Right ventricle myocardium superior (tissue), 1 donor: Measurements from ENCODE around the gene GDA. TPM values are rescaled to one million over a fixed set of nuclear protein-coding genes. Genes with fewer than 3 reads are reported as not detected.

Experiments used
- ATAC-seq: fragments of 200-7000 bp; cut with Tn5 transposase; one replicate; pipeline ENCODE4 v1.9.1; 2020; ENCODE audit warnings: mild to moderate bottlenecking; ENCODE audit not compliant: poor library complexity
- DNase-seq: peaks from one replicate; pipeline ENCODE4 v3.0.0-alpha.2; 2020
- intact Hi-C: fragments of 100-400 bp; cut with DNase I; formaldehyde crosslinking; loops from one replicate; pipeline ENCODE4 v1.11.2; 2022
- total RNA-seq: library from RNA; stranded (reverse); fragmentation: NEBNext Ultra II Directional; extraction: Animal tissue kit (Norgen Biotek cat#: 25700); gene quantifications from one replicate; pipeline ENCODE4 v1.2.1, GENCODE V29; 2021
- donor health status: DM: no; HTN: yes; CAD: no; lungs with severe emphysema.

Gene GDA
- total RNA-seq, 1 donor from 2014 or later = 2.9 TPM

DNA sequence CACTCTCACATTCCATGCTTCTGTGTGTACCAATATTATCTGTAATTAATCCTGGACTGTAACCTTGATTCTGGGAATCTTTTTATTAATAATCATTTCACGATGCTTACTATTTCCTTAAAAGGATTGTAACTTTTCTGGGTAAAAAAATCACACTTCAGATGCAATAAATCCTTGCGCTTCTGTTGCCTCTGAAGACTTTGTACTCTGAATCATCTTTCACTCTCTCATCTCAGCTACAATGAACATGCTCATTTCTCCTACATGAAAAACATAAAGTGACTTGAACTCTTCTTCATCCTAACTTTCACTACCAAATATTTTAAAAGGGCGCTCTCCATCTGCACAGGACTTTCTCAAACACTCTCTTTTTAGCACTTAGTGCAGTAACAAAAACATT is 50.0 kb downstream of the GDA start:
- ATAC-seq (no peak), DNase-seq (no peak)
- intact Hi-C loops = no loop called here

DNA sequence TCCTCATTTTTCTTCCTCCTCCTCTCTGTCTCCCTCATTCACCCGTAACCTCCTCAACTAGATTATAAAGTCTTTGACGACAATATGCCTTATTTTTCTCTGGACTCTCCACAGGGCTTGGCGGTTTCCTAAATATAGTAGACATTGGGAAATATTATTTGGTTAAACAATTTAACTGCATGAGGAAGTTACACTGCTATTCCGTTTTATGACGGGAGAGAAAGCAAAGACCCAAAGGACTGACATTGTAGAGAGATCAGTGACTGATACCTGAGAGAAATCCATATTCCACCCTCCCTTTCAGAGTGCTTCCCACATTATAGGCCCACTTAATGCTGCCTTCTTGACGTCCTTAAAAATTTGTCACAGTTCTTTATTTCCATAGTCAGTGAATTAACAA is 51.2 kb downstream of the GDA start:
- ATAC-seq (no peak), DNase-seq (no peak)
- intact Hi-C loops = no loop called here

DNA sequence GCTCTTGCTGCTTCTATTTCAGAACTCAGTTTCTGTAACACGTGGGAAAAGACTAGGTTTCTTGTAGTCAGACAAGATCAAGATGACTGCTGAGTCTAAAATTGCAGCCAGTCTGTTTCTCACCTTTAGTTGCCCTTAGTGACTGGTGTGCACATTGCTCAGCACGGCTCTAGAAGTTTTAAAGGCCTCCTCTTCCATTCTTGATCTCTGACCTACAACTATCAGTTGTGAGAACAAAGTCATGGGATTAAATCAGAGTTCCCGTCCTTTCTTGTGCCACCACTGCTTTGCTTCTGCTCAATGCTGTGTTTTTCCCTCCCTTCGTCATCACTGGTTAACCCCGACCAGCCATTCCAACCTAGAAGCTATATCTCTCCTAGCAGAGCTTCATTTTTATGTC is 52.8 kb downstream of the GDA start:
- ATAC-seq = no peak
- no peak for DNase-seq
- intact Hi-C loops = no loop called here

DNA sequence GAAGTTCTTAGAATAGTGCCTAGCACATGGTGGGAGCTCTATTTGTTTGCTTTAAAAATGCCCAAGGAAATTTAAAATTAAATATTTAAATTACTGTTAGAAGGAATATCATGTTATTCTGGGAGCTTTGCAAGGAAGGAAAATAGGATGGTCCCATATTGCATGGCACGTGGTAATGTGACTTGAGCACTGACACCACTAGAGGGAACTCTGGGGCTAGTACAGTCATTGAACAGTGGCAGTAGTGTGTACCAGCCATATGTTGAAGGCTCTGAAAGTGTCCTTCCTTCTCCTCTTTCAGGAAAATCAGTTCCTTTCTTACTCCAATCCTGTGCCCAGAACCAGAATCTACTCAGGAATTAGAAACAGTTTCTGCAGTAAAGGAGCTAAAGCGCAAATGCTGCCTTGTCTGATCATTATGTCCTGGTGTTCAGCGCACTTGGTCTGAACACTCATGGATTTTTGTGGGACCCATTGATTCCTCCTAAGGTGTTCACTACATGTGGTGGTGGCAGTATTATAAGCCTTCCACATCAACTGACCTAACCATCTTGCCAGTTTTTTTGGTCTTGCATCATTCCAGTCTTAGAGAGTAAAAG is 54.1 kb downstream of the GDA start:
- DNase-seq (no peak), ATAC-seq (no peak)
- intact Hi-C loops = no loop called here

DNA sequence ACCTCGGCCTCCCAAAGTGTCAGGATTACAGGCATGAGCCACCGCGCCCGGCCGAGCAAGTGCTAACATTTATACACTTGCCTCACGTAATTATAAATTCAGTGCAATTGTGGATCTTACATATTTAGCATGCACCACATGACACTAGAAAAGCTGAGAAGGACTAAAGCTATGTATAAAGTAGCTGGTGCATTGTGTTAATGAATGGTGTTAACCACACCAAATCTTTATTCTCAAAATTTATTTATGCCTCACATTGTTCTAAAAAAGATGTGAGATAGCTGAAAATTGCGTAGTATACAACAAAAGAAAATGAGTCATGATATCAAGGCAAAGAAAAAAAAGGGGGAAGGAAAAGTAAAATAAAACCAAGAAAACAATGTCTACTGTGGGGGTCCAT is 54.8 kb downstream of the GDA start:
- ATAC-seq = no peak
- intact Hi-C loops = no loop called here
- no peak for DNase-seq

DNA sequence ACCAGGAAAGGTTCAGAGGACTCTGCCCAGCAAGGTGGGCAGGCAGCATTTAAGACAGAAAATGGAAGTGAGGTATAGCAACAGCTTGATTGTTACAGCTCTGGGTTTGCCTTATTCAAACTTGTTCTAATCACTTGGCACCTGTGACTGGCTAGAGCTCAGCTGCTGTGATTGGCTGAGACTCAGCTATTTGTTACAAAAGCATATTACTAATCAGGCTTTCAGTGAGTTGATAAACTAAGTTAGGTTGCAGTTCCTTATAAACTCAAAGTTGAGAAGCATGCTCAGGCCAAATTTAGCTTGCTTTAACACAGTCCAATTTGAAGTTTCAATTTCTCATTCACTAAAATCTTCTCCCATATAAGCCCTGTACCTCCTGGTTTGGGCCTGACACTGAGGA is 56.3 kb downstream of the GDA start:
- intact Hi-C loops = no loop called here
- peak; percentile 78 for ATAC-seq
- DNase-seq = no peak

DNA sequence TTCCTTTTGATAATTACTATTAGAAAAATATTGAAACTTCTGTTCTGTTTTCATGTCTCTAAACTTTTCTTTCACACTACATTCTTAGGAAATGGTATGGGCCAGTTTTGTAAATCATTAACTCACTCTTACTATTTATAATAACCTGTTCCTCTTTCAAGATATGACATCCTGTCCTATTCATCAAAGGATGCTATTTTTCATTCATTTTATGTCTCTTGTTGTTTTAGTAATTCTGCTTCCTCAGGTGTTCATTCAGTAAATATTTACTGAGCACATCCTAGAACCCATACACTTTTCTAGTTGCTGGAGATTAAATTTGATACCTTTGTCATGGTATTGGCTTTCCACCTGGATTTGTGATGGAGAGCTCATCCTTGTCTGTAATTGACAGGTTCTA is 58.0 kb downstream of the GDA start:
- no peak for ATAC-seq
- DNase-seq = no peak
- intact Hi-C loops = no loop called here

DNA sequence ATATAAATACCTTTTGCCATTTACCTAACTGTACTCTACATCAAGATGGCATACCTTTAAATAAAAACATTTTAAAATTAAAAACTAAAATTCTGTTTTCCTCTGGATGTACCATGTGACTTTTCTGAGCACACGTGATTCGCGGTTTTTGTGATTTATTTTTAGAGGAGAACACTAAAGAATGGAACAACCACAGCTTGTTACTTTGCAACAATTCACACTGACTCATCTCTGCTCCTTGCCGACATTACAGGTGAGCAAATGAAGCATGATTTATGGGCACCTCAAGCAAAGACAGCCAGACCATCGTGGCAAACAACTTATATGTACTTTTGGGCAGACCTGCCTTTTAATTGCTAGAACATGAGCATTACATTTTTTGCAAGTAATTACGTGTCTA is 61.3 kb downstream of the GDA start:
- no peak for DNase-seq
- intact Hi-C loops = no loop called here
- ATAC-seq = no peak

DNA sequence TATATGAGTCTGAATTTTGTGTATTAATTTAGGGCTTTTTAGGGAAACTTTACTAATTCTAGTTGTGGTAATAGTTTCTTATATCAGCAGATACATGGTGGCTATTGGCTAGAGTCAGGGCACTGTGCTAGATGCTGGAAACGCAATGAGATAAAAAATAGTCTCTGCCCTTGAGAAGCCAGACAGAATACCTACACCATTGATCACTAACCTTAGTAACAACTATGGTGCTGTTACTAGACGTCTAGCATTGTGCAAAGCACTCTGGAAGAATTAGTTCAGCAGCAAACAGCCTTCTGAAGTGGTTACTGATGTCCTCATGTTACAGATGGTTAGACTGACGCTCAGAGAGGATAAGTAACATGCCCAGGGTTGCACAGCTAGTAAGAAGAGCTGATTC is 61.8 kb downstream of the GDA start:
- intact Hi-C loops = no loop called here
- DNase-seq (no peak), ATAC-seq (no peak)

DNA sequence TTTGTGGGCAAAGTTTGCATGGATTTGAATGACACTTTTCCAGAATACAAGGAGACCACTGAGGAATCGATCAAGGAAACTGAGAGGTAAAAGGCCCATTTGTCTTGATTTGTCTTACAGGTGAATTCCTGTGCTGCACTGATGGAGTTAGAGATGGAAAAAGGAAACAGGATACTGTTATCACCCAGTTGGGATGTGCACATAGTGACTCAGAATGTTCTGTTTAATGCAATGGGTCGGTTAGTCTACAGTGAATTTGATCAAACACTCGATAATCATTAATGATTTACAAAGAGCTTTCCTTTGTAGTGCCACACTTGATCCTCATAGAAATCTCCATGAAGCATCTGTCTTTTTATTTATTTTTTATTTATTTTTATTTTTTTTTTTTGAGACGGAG is 64.7 kb downstream of the GDA start:
- ATAC-seq (no peak), DNase-seq (no peak)
- intact Hi-C loops = no loop called here

DNA sequence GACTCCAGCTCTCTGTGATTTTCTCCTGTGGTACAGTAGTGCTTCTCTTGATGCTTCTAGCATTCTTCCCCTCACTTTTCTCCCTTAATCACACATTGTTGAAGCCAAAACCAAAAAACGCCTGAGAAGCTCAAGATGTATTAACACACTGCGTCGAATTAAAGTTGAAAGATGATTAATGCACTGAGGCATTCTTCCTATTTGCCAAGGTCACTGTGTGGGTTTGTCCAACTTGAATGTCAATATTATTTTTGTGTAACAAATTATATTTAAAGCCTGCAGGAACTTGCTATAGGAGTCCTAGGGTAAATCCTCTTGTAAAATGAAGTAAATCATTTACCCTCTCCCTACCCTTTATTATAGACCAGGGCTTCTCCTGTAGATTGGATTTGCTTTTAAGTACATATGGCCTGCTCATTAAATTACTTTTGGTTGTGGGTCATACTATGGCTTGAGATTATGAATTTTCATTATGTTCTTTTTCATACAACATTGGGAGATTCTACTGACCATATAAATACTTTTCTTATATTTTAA is 68.1 kb downstream of the GDA start:
- ATAC-seq = no peak

DNA sequence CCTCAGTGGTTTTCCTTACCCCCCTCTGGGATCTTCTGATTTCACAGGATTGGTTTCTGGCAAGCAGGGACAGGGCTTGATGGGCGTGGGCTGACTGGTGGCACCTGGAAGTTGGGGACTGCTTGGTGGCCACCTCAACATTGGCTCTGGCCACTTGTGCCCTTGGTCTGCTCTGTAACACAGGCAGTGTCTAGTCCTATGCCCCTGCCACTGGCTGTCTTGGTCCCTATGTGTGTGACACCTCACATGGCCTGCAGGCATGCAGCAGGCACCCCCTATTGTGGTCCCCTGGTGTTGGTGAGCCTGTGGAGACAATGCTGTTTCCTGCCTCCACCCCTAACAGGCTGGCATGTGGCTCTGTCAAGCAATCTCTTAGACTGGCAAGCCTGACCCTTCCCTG is 71.3 kb downstream of the GDA start:
- intact Hi-C loops = no loop called here
- ATAC-seq = no peak
- no peak for DNase-seq

More for the DNA sequence above, 68.1 kb downstream of the GDA start:
- no peak for DNase-seq
- intact Hi-C loops = no loop called here

DNA sequence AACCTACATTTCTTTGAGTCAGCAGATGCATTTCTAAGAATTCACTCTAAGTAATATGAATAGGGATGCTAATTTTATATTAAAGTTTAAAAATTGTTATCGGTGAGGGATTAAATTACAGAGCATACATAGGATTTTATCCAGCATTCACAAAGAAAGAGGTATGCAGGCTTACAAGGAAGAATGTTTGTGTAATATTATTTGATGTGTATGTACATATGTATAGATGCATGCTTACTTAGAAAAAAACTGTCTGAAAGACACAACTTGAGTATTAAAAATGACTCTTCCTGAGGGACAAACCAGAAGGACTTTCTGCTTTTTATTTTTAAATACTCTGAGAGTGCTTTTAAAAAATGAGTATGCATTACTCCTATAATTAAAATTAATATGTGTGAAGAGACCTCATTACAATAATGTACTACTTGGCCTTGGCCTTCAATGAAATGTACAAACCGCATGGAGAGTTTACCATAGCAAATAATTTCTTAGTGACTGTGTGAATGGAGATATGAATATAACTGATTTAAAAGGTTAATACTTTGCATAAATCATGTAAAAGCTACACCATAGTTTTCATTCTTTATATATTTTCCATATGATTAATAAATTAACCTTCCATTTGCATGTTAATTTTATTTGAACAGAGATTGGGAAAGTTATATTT is 77.0 kb downstream of the GDA start:
- no peak for ATAC-seq
- intact Hi-C loops = no loop called here
- no peak for DNase-seq

DNA sequence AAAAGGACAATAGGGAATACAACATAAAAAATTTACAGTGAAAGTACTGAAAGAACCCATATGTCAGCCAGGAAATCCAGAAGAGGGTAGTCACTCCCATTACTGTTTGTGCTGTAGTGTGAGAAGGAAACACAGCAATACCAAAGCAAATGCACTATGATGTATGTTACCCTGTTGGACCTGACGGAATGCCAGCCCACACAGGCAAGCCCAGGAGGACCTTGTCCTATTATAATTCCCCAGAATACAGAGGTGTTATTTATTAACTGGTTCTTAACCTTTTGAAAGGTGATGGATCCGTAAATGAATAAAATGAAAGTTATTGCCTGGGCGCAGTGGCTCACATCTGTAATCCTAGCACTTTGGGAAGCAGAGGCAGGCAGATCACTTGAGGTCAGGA is 79.0 kb downstream of the GDA start:
- intact Hi-C loops = no loop called here
- DNase-seq = no peak
- ATAC-seq = no peak

DNA sequence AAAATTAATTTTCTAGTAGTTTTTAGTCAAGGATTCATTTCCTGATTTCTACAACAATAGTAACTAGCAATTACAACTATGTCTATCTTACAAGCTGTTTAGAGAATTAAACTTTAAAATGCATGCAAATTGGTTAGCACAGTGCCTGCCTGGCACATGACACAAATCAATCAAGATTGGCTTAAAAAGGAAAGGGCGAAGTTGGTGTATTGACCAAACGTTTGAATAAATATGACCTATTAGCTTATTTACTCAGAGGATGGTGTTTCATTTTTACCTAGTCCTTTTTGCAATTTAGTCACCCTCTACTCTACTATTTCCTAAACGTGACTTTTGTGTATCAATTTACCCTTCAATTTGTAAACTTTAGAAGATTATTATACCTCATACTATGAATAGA is 83.5 kb downstream of the GDA start:
- ATAC-seq = no peak
- no peak for DNase-seq
- intact Hi-C loops = no loop called here

DNA sequence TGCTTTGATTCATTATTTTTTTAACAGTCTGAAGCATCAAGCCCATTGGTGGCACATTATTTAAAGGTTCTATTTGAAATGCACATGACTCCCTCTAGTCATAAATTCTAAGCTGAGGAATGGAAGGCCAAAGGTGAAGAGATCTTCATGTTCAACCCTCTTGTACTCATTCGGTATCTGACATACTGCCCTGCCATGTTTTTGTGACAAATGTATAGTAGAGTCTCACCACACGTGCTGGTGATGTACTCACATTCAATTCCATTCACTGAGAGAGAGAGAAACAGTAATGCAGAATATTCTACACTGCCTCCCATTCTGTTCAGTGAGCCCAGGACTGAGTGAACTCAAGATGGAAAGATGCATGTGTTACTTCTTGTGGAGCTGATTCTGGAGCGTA is 98.3 kb downstream of the GDA start:
- DNase-seq (no peak), ATAC-seq (no peak)
- intact Hi-C loops = no loop called here

DNA sequence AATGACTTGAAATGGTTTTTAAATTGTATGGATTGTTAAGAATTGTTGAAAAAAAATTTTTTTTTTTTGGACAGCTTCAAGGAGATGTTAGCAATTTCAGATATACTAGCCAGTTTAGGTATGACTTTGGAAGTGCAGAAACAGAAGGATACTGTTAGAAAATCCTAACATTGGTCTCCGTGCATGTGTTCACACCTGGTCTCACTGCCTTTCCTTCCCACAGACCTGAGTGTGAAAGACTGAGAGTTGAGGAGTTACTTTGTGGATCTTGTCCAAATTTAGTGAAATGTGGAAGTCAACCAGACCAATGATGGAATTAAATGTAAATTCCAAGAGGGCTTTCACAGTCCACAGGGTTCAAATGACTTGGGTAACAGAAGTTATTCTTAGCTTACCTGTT is 102.3 kb downstream of the GDA start:
- intact Hi-C loops = no loop called here
- no peak for ATAC-seq
- no peak for DNase-seq

DNA sequence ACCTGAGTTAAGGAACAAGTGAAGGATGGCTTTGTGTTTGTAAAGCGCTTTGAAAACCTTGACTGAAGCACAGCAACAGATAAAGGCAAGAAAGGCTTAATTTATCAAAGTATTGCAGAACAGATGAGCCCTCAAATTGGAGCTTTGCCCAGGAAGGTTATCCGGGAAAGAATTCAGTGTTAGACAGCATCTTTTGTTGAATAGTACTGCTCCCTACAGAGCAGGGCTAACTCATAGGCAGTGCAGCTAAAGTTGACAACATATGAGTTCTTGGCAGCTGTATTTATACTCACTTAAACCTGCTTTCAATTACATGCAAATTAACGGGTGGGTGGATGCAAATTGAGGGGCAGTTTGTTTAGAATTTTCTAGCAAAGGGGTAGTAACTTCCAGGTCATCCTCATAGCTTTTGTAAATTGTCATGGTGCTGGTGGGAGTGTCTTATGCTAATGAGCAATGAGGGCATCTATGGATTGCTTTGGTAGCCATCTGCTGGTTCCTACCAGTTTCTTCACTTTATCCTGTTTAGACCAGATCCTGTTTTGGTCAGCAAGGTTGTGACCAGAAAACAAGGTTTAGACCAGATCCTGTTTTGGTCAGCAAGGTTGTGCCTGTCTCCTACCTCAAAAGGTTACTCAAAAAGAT is 105.8 kb downstream of the GDA start:
- ATAC-seq = no peak
- DNase-seq = no peak
- intact Hi-C loops = no loop called here

DNA sequence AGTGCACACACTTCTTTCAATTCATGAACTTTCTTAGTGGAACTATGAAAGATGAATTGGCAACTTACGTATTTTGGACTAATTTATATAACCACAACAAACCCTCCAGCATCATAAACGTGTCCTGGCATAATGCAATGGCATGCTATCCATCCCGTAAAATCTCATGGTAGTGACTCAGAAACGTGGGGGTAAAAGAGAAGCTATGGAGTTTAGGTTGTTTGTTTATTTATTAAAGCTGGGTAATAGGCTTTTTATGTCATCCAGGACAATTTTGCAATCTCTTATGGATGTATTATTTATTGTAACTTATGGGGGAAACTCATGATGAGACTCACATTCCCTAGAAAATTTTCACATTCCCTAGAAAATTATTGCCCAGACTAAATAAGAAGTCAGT is 106.3 kb downstream of the GDA start:
- intact Hi-C loops = no loop called here
- no peak for DNase-seq
- ATAC-seq = no peak

DNA sequence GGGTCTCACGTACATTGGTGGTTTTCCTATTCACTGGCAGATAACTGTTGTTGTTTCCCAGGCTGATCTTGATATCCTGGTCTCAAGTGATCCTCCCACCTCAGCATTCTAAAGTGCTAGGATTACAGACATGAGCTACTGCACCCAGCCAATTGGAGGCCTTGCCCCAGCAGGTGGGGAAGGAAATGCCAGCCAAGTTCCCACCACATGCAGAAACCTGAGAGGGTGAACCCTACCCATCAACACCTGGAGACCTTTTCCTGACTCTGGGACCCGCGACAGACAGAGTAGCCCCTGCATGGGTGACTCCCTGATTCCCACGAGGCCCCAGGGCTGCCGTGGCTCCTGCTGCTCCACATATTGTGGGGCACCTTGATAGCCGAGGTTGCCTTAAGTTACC is 107.7 kb downstream of the GDA start:
- intact Hi-C loops = no loop called here
- ATAC-seq = no peak

More for the DNA sequence above, 107.7 kb downstream of the GDA start:
- DNase-seq = no peak
